CD14-positive monocyte (primary cell): ENCODE results near the gene GALNT17. TPM values are rescaled to one million over a fixed set of nuclear protein-coding genes. Genes with fewer than 3 reads are reported as not detected.

Experiments used
- DNase-seq, 3 donors: peaks; one replicate each; pipeline ENCODE4 v3.0.0-alpha.2; 2011 to 2022
- H2AFZ ChIP-seq: 2 replicates; pipeline ENCODE4 v1.6.0; 2012; ENCODE audit warnings: mild to moderate bottlenecking, low read depth, low read length, inconsistent platforms; ENCODE audit not compliant: insufficient read depth, poor library complexity, severe bottlenecking
- H3K27ac ChIP-seq, 2 donors: 1 replicate in 1 of 2; 2 replicates in 1 of 2; pipeline ENCODE4 v1.5.1; 2012 to 2013; ENCODE audit warnings: low read length in 2 of 2, control low read depth in 1 of 2, inconsistent platforms in 1 of 2, low read depth in 1 of 2, mild to moderate bottlenecking in 1 of 2
- H3K27me3 ChIP-seq, 2 donors: one replicate each; pipeline versions ENCODE4 v1.6.0 to v1.6.1; 2011 to 2013; ENCODE audit warnings: low read length in 2 of 2; ENCODE audit not compliant: control insufficient read depth in 2 of 2, insufficient read depth in 2 of 2
- H3K36me3 ChIP-seq, 2 donors: replicated peaks in 1 of 2; 1 replicate in 1 of 2; 2 replicates in 1 of 2; pipeline versions ENCODE4 v1.5.1 to v1.6.1; 2012 to 2013; ENCODE audit warnings: low read length in 2 of 2, control low read depth in 1 of 2, inconsistent platforms in 1 of 2, mild to moderate bottlenecking in 1 of 2; ENCODE audit not compliant: insufficient read depth in 2 of 2, control insufficient read depth in 1 of 2
- H3K4me1 ChIP-seq, 2 donors: 1 replicate in 1 of 2; 2 replicates in 1 of 2; pipeline versions ENCODE4 v1.5.1 to v1.6.1; 2012 to 2013; ENCODE audit warnings: low read length in 2 of 2, control low read depth in 1 of 2, inconsistent platforms in 1 of 2, mild to moderate bottlenecking in 1 of 2, moderate library complexity in 1 of 2; ENCODE audit not compliant: insufficient read depth in 2 of 2, control insufficient read depth in 1 of 2
- H3K4me2 ChIP-seq: replicated peaks from 2 replicates; pipeline ENCODE3; 2012; ENCODE audit warnings: low read length, moderate library complexity, mild to moderate bottlenecking; ENCODE audit not compliant: poor library complexity, severe bottlenecking; ENCODE audit errors: extremely low read depth
- H3K4me3 ChIP-seq, 3 experiments: fragments of 200-600 bp in 1 of 3; sonication (generic) in 1 of 3; replicated peaks in 1 of 3; 1 replicate in 2 of 3; 2 replicates in 1 of 3; pipeline ENCODE4 v1.5.1; 2011 to 2013; ENCODE audit warnings: low read length in 3 of 3, mild to moderate bottlenecking in 3 of 3, control low read depth in 2 of 3, low read depth in 2 of 3, inconsistent platforms in 1 of 3, moderate library complexity in 1 of 3
- H3K79me2 ChIP-seq: 2 replicates; pipeline ENCODE4 v1.6.0; 2012; ENCODE audit warnings: mild to moderate bottlenecking, control low read depth, inconsistent platforms, low read length, moderate library complexity; ENCODE audit not compliant: insufficient read depth
- H3K9ac ChIP-seq: 2 replicates; pipeline ENCODE4 v1.6.0; 2017; ENCODE audit warnings: low read length, mild to moderate bottlenecking; ENCODE audit not compliant: insufficient read depth, poor library complexity, severe bottlenecking
- H3K9me3 ChIP-seq, 2 donors: replicated peaks in 1 of 2; 1 replicate in 1 of 2; 2 replicates in 1 of 2; pipeline versions ENCODE4 v1.5.1 to v1.6.1; 2012 to 2013; ENCODE audit warnings: low read length in 2 of 2, control low read depth in 1 of 2; ENCODE audit not compliant: control insufficient read depth in 1 of 2, insufficient read depth in 1 of 2
- H4K20me1 ChIP-seq: 2 replicates; pipeline ENCODE4 v1.6.0; 2012; ENCODE audit warnings: mild to moderate bottlenecking, low read length, control low read depth, moderate library complexity; ENCODE audit not compliant: insufficient read depth
- H3K27ac Mint-ChIP-seq, 7 donors: one replicate each; pipeline ENCODE4 v1.8.0; 2020; ENCODE audit warnings: mild to moderate bottlenecking in 7 of 7, mixed read lengths in 7 of 7, moderate library complexity in 6 of 7, inconsistent platforms in 2 of 7
- H3K27me3 Mint-ChIP-seq, 3 donors: one replicate each; pipeline ENCODE4 v1.8.0; 2021 to 2022; ENCODE audit warnings: low read depth in 3 of 3, mild to moderate bottlenecking in 3 of 3, mixed read lengths in 3 of 3, moderate library complexity in 3 of 3, inconsistent platforms in 1 of 3
- H3K36me3 Mint-ChIP-seq, 2 donors: one replicate each; pipeline ENCODE4 v1.8.0; 2020; ENCODE audit warnings: mixed read lengths in 2 of 2, inconsistent platforms in 1 of 2, mild to moderate bottlenecking in 1 of 2
- H3K4me1 Mint-ChIP-seq: one replicate; pipeline ENCODE4 v1.8.0; 2020; ENCODE audit warnings: mild to moderate bottlenecking, mixed read lengths
- H3K4me3 Mint-ChIP-seq, 2 donors: one replicate each; pipeline ENCODE4 v1.8.0; 2020; ENCODE audit warnings: mild to moderate bottlenecking in 2 of 2, mixed read lengths in 2 of 2, moderate library complexity in 1 of 2
- H3K9me3 Mint-ChIP-seq, 7 donors: one replicate each; pipeline ENCODE4 v1.8.0; 2020 to 2022; ENCODE audit warnings: mixed read lengths in 7 of 7, mild to moderate bottlenecking in 6 of 7, moderate library complexity in 6 of 7, inconsistent platforms in 2 of 7
- CTCF ChIP-seq: fragments of 200-600 bp; IDR thresholded peaks from one replicate; pipeline ENCODE4 v1.8.0; 2022; ENCODE audit warnings: antibody characterized with exemption, mild to moderate bottlenecking
- WGBS: methylation state at CpG from one replicate; pipeline ENCODE4 v1.1.5; 2013; ENCODE audit warnings: missing lambda C conversion rate; ENCODE audit not compliant: insufficient coverage; 5-methylcytosine and 5-hydroxymethylcytosine counted together
- intact Hi-C, 2 donors: fragments of 100-400 bp; cut with micrococcal nuclease; formaldehyde crosslinking; loops; one replicate each; pipeline versions ENCODE4 v1.15.0 to v1.15.1; 2023
- polyA plus RNA-seq, 3 donors: library from polyadenylated mRNA; depleted of rRNA in 1 of 3; unstranded in 2 of 3; stranded (reverse) in 1 of 3; fragments of 300-500 nt in 2 of 3; fragments of >200 nt in 1 of 3; fragmentation: Illumina TruSeq in 2 of 3; gene quantifications; 1 replicate in 2 of 3; 2 replicates in 1 of 3; pipeline ENCODE4 v1.2.3, GENCODE V29; 2012 to 2021

Gene GALNT17
- polyA plus RNA-seq, 3 donors: not detected

GRCh38 chr7:71326595-71326994 is 194.7 kb downstream of the GALNT17 start:
- no peak for DNase-seq
- H3K4me3 ChIP-seq: no peak overlapping the region
- no peaks in the 10 kb centered on the region for H3K27me3 ChIP-seq
- H3K36me3 ChIP-seq: no peaks in the 10 kb centered on the region
- no peak overlapping the region for H3K9ac ChIP-seq
- no peaks in the 10 kb centered on the region for H3K79me2 ChIP-seq
- H3K4me3 Mint-ChIP-seq: no peak overlapping the region
- TF ChIP-seq CTCF: no peak
- peaks cover 2 to 19% (median 8%) of the 10 kb centered on the region in 7 donors for H3K9me3 Mint-ChIP-seq
- H3K4me1 ChIP-seq: no peaks in the 10 kb centered on the region
- no peak overlapping the region for H3K4me2 ChIP-seq
- no peak overlapping the region for H2AFZ ChIP-seq
- H3K36me3 Mint-ChIP-seq: no peaks in the 10 kb centered on the region
- H3K27ac Mint-ChIP-seq: no peak overlapping the region
- H3K27me3 Mint-ChIP-seq: peaks cover 0 to 1% (median 0%) of the 10 kb centered on the region in 3 donors
- H4K20me1 ChIP-seq: no peaks in the 10 kb centered on the region
- WGBS: 100% methylated on average over 1 of the region's 1 CpG
- intact Hi-C loops: no loop called here
- H3K27ac ChIP-seq: no peak overlapping the region
- H3K9me3 ChIP-seq: peaks cover 7 to 17% of the 10 kb centered on the region in 2 donors
- H3K4me1 Mint-ChIP-seq: no peaks in the 10 kb centered on the region

GRCh38 chr7:71327946-71328345 is 196.0 kb downstream of the GALNT17 start:
- no peaks in the 10 kb centered on the region for H3K4me1 Mint-ChIP-seq
- no peaks in the 10 kb centered on the region for H3K36me3 Mint-ChIP-seq
- WGBS: 91% methylated on average over 3 of the region's 5 CpGs
- Histone ChIP-seq H3K4me3 (no peak overlapping the region), H3K27me3 (no peaks in the 10 kb centered on the region), H3K9ac (no peak overlapping the region), H3K4me1 (no peaks in the 10 kb centered on the region), H3K4me2 (no peak overlapping the region), H2AFZ (no peak overlapping the region), H3K9me3 (peaks cover 5 to 13% of the 10 kb centered on the region in 2 donors), H4K20me1 (no peaks in the 10 kb centered on the region), H3K27ac (no peak overlapping the region), H3K79me2 (no peaks in the 10 kb centered on the region), H3K36me3 (no peaks in the 10 kb centered on the region)
- H3K4me3 Mint-ChIP-seq: no peak overlapping the region
- H3K27ac Mint-ChIP-seq: no peak overlapping the region
- peaks cover 2 to 17% (median 5%) of the 10 kb centered on the region in 7 donors for H3K9me3 Mint-ChIP-seq
- DNase-seq: no peak
- no peak for TF ChIP-seq CTCF
- intact Hi-C loops: no loop called here
- peaks cover 0 to 1% (median 0%) of the 10 kb centered on the region in 3 donors for H3K27me3 Mint-ChIP-seq
